ENCODE results near the gene FOXJ3. TPM values are rescaled to one million over a fixed set of nuclear protein-coding genes. Genes with fewer than 3 reads are reported as not detected.

FOXJ3 gene
- total RNA-seq, 1 experiment from 2014 or later = 20.1 TPM

DNA sequence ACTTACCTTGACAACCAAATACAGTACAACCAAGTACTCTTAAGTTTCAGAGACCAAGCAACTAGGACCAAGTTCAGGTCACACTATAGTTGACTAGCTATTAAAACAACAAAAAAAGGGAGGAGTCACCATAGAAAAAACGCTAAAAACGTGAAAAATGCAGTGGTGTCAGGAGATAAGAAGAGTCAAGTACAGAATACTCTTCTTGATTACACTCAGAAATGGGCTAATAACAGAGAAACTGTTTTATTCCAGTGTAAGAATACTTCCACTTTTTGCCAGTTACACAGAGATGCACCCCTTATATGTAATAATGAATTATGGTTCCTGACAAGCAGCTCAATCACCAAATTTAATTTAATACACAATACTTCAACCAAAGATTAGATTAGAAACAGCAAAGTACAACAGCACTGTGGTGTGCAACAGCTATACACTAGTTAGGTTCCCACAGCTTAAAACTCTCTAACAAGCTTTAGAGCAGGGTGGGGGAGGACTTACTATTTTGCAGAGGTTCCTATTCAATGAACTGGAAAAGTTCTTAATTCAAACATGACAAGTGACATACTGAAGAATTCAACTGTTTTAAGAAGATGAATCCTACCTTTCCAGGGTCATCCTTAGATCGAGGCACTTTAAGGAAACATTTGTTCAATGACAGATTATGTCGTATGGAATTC is 70.4 kb downstream of the FOXJ3 start:
- DNase-seq (ENCODE audit: low spot score) = no peak
- in situ Hi-C loops (cut with HindIII; ENCODE audit: low sequenced_read_pairs) = no loop called here

DNA sequence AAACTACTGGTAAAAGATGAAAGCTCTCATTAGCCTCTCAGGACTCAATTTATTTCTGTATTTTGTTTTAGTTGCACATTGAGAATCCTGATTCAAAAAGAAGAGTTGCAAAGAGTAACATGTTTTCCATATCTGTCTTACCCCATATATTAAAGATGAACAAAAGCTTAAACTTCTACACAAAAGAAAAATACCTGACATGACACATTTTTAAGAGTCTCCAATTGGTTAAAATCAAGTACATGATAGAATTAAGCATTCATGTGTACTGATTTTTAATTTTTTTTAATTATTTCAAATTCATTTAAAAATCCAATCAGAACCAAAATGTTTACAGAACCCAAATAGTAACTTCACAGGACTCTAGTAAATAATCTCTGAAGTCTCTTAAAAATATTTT is 72.0 kb downstream of the FOXJ3 start:
- in situ Hi-C loops (cut with HindIII; ENCODE audit: low sequenced_read_pairs) = no loop called here
- no peak for DNase-seq (ENCODE audit: low spot score)

DNA sequence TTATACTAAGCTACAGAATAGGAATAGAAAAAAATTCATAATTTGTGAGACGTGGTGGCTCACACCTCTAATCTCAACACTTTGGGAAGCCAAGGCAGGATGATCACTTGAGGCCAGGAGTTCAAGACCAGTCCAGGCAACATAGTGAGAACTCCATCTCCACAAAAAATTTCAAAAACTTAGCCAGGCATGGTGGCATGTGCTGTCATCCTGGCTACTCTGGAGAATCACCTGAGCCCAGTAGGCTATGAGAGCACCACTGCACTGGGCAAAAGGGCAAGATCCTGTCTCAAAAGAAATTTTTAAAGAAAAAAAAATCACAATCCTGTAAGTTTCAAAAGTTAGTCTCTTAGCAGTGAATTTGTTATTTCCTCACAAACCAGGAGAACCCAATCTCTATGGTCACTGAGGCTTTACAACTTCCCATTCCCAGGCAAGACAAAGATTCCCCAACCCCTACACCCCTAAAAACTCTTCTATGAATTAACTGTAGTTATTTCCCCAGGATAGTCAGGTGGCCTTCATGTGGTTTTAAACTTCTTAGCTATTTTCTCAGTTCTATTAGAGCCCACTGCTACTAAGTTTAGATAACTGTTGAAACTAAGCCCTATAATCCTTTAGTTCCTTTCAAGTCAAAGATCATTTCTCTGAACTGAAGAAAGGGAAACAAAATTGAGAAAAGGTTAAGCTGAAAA is 74.5 kb downstream of the FOXJ3 start:
- in situ Hi-C loops (cut with HindIII; ENCODE audit: low sequenced_read_pairs) = no loop called here
- DNase-seq (ENCODE audit: low spot score) = no peak

DNA sequence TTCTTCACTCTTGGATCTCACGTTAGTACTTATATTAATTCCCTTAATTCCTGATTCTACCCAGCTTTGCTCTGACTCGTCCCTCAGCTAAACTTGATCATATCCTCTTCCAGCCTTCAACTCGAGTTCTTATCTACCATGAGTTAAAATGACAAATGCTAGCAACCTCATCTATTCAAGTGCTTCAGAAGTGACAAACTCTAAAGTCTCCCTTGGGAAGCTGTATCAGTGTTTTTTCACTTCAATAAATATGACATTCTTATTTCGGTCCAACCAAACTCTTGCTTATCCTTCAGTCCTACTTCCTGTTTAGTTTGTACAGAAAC is 75.3 kb downstream of the FOXJ3 start:
- in situ Hi-C loops (cut with HindIII; ENCODE audit: low sequenced_read_pairs) = no loop called here

DNA sequence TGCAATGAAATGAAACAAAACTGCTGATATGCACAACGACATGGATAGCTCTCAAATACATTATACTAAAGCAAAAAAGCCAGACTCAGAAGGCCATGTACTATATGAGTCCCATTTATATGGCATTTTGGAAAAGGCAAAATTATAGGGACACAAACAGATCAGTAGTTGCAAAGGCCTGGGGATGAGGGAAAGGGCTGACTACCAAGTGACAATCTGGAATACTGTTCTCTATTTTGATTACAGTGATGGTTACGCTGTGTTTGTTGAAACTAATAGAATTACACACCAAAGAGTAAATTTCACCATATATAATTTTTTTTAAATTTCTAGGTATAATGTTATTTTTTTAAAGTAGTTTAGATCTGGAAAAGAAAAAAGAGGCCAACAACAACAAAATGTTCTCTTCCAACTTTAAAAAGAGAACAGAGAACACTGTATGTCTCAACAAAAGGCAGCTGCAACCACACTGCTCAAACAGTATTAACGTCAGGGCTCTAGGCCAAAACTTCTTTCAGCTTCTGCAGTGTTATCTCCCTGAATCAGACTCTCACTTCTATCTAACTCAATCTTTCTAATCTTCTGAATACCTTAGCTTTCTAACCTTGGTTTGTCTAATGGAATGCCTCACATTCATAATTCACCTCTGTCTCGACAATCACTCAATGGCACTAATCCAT is 75.8 kb downstream of the FOXJ3 start:
- in situ Hi-C loops (cut with HindIII; ENCODE audit: low sequenced_read_pairs) = no loop called here

More for the DNA sequence above, 75.3 kb downstream of the FOXJ3 start:
- no peak for DNase-seq (ENCODE audit: low spot score)

DNA sequence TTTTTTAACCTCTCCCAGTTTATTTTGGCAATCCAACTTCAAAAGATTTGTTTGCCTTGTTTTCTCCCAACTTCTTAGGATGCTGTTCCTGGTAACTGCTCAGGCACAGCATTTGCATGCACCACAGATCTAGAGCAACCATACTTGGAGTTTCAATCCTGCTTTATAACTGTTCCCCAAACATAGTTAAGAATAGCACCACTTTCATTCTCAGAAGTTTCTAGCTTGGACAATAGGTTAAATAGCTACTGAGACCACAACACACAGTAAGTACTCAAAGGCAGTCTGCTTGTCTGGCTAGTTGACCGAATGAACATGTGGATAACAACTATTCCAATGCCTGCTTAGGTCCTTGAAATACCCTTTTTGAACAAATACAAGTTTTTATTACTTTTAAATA is 76.8 kb downstream of the FOXJ3 start:
- no peak for DNase-seq (ENCODE audit: low spot score)
- in situ Hi-C loops (cut with HindIII; ENCODE audit: low sequenced_read_pairs) = no loop called here

More for the DNA sequence above, 75.8 kb downstream of the FOXJ3 start:
- DNase-seq (ENCODE audit: low spot score) = no peak

DNA sequence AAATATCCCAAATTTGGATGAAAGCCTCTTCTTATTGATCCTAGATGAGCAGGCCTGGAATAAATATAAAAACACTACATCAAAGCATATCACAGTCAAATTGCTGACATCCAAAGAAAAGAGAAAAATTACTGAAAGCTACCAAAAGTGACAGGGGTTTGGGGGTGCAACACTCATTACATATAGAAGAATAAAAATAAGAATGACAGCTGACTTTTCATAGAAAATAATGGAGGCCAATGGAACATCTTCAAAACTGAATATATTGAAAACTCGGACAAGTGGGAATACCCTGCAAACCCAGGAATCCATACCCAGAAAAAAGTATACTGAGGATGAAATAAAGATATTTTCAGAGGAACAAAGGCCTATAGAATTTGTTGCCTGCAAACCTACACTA is 84.0 kb downstream of the FOXJ3 start:
- DNase-seq (ENCODE audit: low spot score) = no peak
- in situ Hi-C loops (cut with HindIII; ENCODE audit: low sequenced_read_pairs) = no loop called here

DNA sequence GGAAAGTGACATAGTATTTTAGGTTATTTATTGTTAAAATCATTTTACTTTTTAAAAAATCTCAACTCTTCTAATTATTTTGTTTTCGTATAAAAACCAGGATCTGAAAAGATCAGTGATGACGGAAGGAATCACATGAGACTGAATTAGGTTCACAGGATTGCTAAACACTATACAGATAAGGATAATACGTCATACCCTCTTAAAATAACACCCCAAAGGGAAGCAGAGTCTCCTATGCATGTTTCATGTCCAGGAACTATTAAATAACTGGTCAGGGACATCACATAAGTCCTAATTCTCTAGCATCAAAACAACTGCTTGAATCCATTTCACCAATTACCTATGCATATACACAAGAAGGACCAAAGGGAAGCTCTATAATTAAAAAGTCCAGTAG is 84.9 kb downstream of the FOXJ3 start:
- no peak for DNase-seq (ENCODE audit: low spot score)
- in situ Hi-C loops (cut with HindIII; ENCODE audit: low sequenced_read_pairs) = no loop called here

DNA sequence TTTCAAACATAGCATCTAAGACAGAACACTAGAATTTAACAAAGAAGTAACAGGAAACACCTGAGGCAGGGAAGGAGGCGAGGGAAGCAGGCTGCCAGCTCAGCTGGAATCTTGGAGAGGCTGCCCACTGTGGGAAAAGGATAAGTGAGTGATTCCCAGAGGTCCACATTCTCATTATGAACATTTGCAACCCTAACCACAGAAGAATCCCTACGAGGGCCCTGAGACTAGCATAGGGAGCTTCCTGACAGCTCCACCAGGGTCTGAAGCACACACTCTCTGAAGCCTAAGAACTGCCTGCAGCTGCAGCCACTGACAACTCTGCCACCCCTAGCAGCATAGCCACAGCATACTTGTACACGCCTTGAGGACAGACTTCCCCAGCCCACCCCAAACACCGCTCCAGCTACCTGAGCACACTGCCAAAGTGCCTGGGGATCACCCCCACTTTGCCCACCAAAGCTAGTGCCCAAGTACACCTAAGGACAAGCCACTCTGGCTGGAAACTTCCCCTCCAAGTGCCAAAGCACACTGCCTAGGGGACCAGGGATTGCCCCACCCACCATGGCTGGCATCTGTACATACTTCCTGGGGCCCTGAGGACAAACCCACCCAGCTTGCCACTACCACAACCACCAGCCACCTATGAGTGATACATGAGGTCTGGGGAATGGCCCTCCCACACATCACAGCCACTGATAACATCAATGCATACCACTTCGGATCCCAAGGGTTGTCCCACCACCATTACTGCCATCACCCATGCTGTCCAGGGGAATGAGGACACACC is 93.9 kb downstream of the FOXJ3 start:
- DNase-seq (ENCODE audit: low spot score) = no peak
- in situ Hi-C loops (cut with HindIII; ENCODE audit: low sequenced_read_pairs) = no loop called here

DNA sequence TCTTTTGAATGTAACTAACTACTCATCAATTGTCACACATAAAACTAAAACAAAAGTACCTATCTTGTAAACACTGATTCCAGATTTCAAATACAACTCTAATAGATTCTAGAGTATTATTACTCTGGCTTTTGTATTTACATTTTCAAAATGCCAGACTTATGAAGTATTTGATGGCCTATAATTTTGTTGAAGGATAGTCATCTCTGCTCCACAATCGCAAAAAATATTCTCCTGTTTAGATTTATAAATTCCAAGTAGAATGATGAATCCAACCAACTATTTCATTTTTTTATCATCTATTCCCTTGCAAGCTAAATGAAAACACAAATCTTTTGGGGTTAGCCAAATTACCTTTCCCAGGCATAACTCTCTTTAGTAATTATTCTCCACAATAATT is 95.5 kb downstream of the FOXJ3 start:
- no peak for DNase-seq (ENCODE audit: low spot score)
- in situ Hi-C loops (cut with HindIII; ENCODE audit: low sequenced_read_pairs) = no loop called here

DNA sequence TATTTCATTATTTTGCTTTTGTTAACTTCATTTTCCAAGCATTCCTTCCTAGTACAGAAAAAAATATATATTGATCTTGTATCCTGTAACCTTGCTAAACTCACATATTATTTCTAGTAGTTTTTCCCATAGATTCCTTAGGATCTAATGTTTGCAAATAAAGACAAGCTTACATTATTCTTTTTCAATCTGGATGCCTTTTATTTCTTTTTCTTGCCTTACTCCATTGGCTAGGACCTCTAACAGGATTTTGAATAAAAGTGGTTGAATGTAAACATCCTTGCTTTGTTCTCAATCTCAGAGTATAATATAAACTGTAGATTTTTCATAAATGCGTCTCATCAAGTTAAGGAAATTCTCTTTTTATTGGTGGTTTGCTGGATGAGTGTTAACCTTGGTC is 96.0 kb downstream of the FOXJ3 start:
- no peak for DNase-seq (ENCODE audit: low spot score)
- in situ Hi-C loops (cut with HindIII; ENCODE audit: low sequenced_read_pairs) = no loop called here

DNA sequence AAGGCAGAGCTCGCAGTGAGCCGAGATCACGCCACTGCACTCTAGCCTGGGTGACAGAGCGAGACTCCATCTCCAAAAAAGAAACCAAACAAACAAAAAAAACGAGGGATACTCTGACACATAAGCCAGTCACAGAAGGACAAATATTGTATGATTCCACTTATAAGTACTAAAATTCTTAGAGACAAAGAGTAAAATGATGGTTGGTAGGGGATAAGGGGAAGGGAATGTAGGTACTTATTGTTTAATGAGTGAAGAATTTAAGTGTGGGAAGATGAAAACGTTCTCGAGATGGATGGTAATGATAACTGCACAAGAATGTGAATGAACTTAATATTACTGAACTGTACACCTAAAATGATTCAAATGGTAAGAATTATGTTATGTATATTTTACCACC is 103.8 kb downstream of the FOXJ3 start:
- no peak for DNase-seq (ENCODE audit: low spot score)
- in situ Hi-C loops (cut with HindIII; ENCODE audit: low sequenced_read_pairs) = no loop called here

DNA sequence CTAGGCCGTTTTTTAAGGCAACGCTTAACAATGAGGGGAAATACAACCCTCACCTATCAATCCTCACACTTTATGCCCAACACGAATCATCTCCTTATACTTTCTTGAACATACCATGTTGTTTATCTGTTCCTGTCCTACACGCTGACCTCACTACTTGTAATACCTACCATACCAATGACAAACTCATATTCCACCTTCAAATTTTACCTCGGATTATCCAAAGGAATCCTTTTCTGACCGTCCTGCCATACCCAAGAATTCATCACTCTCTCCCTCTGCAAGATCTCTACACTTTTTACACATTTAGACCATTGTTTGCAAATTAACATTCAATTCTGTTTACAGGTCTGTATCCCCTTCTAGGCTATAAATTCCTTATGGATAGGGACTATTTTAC is 106.1 kb downstream of the FOXJ3 start:
- in situ Hi-C loops (cut with HindIII; ENCODE audit: low sequenced_read_pairs) = no loop called here
- no peak for DNase-seq (ENCODE audit: low spot score)

DNA sequence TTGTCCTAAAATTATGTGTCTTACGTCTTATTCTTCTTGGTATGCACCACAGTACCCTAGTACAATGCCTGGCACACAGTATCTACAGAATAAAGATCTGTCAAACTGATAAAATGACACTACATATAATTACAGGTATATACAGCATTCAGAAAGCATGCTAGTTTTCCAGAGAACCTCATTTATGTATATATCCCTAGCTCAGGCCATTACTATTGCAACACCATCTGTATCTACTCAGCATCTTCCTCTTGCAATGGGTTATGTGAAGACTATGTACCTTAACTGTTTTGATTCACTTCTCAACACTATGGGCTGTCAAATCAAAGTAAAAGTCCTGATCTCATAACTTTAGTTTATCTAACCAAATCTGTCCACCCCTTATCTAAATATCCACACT is 112.0 kb downstream of the FOXJ3 start:
- DNase-seq (ENCODE audit: low spot score) = no peak
- in situ Hi-C loops (cut with HindIII; ENCODE audit: low sequenced_read_pairs) = no loop called here

DNA sequence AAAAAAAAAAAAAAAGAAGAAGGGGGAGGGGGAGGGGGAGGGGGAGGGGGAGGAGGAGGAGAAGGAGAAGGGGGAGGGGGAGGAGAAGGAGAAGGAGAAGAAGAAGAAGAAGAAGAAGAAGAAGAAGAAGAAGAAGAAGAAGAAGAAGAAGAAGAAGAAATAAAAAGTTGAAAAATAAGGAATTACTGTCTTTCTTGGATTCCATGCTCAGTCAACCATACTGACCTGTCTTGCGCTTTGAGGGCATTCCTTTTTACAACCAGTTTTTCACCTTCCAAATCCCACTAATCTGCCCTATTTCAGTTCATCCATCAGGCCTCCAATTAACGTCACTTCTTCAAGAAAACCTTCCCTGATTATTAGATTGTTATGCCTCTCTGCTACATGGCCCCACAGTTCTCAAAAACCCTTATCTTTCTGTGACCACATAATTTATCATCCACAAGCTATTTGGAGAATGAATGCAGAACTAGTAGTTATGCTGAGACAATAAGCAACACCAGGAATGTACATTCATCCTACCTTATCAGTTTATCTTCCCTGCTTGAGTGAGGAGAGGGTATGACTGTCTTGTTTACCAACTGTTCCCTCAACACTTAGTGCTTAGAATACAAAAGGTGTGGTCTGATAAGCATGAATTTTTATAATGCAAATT is 113.0 kb downstream of the FOXJ3 start:
- no peak for DNase-seq (ENCODE audit: low spot score)
- in situ Hi-C loops (cut with HindIII; ENCODE audit: low sequenced_read_pairs) = no loop called here

DNA sequence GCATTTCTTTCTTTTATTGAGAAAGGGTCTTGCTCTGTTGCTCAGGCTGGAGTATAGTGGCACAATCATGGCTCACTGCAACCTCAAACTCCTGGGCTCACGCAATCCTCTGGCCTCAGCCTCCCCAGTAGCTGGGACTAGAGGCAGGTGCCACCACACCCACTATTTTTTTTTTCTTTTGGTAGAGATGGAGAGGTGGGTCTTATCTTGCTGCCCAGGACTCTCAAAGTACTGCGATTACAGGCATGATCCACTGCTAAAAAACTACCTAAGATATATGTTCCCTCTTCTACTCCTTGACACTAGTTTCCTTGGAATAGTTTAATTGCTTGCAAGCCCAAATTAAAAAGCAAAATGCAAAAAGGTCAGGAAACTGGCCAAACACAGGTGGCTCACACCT is 113.6 kb downstream of the FOXJ3 start:
- in situ Hi-C loops (cut with HindIII; ENCODE audit: low sequenced_read_pairs) = no loop called here

DNA sequence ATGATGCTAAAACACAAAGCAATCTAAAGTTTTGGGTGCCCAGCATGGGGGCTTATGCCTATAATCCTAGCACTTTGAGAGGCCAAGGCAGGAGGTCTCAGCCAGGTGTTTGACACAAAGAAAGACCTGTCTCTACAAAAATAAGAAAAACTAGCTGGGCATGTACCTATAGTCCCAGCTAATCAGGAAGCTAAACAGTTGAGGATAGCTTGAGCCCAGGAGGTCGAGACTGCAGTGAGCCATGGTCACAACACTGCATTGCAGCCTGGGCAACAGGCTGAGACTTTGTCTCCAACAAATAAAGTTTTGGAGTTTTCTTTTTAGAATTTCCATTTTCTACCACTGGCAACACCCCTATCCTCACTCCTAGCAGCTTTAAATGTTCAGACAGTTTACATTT is 115.4 kb downstream of the FOXJ3 start:
- in situ Hi-C loops (cut with HindIII; ENCODE audit: low sequenced_read_pairs) = no loop called here
- DNase-seq (ENCODE audit: low spot score) = no peak

More for the DNA sequence above, 113.6 kb downstream of the FOXJ3 start:
- no peak for DNase-seq (ENCODE audit: low spot score)

DNA sequence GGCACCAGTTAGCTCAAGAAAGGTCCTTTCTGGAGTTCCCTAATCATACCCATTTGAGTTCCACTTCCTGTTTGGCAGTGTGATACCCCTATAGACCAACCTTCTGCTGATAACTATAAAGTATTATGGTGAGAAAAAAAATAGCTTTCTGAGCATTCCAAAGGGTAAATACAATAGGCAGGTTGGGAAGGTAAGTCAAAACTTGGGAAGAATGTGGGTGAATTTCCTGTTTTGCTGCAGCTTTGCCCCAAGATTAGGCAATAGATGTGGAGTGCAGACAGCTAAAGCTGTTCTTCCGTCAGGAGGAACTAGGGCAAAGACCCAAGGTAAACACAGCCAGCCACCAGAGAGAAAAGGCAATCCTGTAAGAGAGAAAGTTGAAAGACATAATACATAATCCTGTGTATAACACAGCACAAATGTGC is 120.6 kb downstream of the FOXJ3 start:
- in situ Hi-C loops (cut with HindIII; ENCODE audit: low sequenced_read_pairs) = no loop called here
- no peak for DNase-seq (ENCODE audit: low spot score)

DNA sequence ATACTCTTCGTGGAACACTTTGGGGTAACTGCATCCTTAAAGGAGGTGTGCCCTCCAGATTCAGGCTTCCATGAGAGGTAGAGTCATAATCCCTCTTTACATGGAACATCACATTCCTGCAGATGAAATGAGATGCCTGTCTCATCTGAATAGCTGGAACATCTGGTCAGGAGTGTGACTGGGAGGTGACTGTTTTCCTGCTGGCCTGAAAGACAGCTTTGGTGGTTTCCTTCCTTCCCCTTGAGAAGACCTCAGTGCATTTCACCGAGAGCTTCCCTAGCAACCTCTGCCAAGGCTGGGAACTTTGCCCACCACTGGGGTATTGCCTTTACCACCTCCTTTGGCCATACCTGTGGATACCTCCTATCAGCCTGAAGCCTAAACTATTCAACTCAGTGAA is 123.8 kb downstream of the FOXJ3 start:
- no peak for DNase-seq (ENCODE audit: low spot score)
- in situ Hi-C loops (cut with HindIII; ENCODE audit: low sequenced_read_pairs) = no loop called here
